Measurements from ENCODE around the gene PRELID3B.

Gene PRELID3B

DNA sequence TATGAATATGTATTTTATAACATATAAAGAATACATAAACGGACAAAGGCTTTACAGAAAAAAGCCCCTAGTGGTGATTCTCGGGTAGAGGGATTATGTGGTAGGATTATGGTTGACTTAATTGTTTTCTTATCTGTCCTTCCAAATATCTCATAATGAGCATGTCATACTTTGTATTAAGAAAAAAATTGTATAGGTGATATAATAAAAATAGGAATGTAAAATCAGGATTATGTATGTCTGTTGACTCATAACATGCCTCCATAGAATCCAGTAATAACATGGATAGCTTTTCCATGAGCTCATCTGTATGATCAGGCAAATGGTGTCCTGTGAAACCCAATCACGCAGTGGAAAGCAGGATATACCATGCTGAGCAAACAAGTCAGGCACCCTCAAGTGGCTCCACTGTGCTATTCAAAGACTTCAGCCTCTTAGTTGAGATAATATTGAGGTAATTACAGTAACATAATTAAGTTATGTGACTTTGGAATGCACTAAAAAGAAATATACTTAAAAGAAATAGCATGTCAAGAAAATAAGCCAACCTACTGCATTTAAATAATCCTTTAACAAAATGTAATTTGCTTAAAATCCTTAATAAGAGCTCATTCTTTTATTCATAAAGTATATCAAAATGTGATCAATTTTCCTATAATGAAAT is 39.6 kb upstream of the PRELID3B start:
- TF ChIP-seq EGR1 (IDR thresholded peaks at IDR 0.05) (no peak), ZBTB7A (IDR thresholded peaks at IDR 0.05; ENCODE audit: low read depth) (no peak), EP300 (IDR thresholded peaks at IDR 0.05; ENCODE audit: borderline replicate concordance) (no peak), NFIC (IDR thresholded peaks at IDR 0.05) (no peak)
- TF ChIP-seq, protein P1, sequence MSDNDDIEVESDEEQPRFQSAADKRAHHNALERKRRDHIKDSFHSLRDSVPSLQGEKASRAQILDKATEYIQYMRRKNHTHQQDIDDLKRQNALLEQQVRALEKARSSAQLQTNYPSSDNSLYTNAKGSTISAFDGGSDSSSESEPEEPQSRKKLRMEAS (IDR thresholded peaks at IDR 0.05) = no peak

DNA sequence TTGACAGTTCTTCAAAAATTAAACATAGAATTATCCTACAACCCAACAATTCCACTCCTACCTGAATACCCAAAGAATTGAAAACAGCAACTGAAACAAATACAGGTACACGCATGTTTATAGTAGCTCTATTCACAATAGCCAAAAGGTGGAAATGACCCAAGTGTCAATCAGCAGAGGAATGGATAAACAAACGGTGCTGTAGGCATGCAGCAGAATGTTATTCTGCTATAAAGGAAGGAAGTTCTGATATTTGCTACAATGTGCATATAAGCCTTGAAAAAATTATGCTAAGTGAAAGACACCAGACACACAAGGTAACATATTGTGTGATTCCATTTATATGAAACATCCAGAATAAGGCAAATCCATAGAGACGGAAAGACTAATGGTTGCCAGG is 38.5 kb upstream of the PRELID3B start:
- TF ChIP-seq TCF12 (IDR thresholded peaks at IDR 0.05; ENCODE audit: low read depth) (no peak), YY1 (IDR thresholded peaks at IDR 0.05; ENCODE audit: low read depth) (no peak), FOXM1 (IDR thresholded peaks at IDR 0.05; ENCODE audit: borderline replicate concordance, low read depth) (no peak)

DNA sequence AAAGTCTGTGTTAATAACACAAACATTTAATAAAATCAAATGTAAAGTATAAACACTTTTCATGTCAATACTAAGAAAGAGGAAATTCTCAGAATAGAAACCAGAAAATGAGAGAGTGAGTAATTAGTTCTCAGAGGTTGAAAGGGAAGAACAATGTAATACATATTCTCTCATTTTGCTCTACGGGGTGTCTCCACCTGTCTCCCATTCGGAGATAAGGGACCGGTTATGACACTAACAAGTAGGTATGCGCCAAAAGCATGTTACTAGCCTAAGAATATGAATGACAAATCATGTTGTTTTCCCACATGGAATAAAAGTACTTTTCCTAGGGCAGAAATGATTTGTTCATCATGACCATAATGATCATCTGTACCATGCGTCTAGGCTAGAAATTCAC is 35.6 kb upstream of the PRELID3B start:
- TF ChIP-seq FOXM1 (IDR thresholded peaks at IDR 0.05; ENCODE audit: borderline replicate concordance, low read depth) = no peak
- TF ChIP-seq, protein P2, sequence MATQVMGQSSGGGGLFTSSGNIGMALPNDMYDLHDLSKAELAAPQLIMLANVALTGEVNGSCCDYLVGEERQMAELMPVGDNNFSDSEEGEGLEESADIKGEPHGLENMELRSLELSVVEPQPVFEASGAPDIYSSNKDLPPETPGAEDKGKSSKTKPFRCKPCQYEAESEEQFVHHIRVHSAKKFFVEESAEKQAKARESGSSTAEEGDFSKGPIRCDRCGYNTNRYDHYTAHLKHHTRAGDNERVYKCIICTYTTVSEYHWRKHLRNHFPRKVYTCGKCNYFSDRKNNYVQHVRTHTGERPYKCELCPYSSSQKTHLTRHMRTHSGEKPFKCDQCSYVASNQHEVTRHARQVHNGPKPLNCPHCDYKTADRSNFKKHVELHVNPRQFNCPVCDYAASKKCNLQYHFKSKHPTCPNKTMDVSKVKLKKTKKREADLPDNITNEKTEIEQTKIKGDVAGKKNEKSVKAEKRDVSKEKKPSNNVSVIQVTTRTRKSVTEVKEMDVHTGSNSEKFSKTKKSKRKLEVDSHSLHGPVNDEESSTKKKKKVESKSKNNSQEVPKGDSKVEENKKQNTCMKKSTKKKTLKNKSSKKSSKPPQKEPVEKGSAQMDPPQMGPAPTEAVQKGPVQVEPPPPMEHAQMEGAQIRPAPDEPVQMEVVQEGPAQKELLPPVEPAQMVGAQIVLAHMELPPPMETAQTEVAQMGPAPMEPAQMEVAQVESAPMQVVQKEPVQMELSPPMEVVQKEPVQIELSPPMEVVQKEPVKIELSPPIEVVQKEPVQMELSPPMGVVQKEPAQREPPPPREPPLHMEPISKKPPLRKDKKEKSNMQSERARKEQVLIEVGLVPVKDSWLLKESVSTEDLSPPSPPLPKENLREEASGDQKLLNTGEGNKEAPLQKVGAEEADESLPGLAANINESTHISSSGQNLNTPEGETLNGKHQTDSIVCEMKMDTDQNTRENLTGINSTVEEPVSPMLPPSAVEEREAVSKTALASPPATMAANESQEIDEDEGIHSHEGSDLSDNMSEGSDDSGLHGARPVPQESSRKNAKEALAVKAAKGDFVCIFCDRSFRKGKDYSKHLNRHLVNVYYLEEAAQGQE (IDR thresholded peaks at IDR 0.05; ENCODE audit: low read depth) = no peak
- no peak for TF ChIP-seq EP300 (IDR thresholded peaks at IDR 0.05; ENCODE audit: borderline replicate concordance)

DNA sequence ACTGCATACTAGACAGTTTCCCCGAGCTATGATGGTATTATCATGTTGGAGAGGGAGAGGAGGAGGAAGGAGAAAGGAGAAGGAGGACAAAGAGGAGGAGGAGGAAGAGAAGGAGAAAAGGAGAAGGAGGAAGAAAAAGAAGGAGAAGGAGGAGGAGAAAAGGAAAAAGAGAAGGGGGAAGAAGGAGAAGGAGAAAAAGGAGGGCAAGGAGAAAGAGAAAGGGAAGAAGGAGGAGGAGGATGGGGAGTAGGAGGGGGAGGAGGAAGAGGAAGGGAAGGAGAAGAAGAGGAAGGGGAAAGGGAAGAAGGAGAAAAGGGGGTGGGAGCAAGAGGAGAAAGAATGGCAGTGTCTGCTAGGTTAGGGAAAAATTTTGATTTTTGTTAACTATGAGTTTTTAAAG is 35.1 kb upstream of the PRELID3B start:
- TF ChIP-seq FOXM1 (IDR thresholded peaks at IDR 0.05; ENCODE audit: borderline replicate concordance, low read depth) = no peak
- TF ChIP-seq, protein P3, sequence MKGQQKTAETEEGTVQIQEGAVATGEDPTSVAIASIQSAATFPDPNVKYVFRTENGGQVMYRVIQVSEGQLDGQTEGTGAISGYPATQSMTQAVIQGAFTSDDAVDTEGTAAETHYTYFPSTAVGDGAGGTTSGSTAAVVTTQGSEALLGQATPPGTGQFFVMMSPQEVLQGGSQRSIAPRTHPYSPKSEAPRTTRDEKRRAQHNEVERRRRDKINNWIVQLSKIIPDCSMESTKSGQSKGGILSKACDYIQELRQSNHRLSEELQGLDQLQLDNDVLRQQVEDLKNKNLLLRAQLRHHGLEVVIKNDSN (IDR thresholded peaks at IDR 0.05) = no peak
- TF ChIP-seq TAF1 (IDR thresholded peaks at IDR 0.05; ENCODE audit: low read depth) = no peak
- TF ChIP-seq EP300 (IDR thresholded peaks at IDR 0.05; ENCODE audit: borderline replicate concordance) = no peak
- no peak for TF ChIP-seq YY1 (IDR thresholded peaks at IDR 0.05; ENCODE audit: low read depth)
- TF ChIP-seq TEAD4 (IDR thresholded peaks at IDR 0.05) = no peak
- TF ChIP-seq CEBPB (IDR thresholded peaks at IDR 0.05) = no peak
- TF ChIP-seq NFIC (IDR thresholded peaks at IDR 0.05) = no peak

DNA sequence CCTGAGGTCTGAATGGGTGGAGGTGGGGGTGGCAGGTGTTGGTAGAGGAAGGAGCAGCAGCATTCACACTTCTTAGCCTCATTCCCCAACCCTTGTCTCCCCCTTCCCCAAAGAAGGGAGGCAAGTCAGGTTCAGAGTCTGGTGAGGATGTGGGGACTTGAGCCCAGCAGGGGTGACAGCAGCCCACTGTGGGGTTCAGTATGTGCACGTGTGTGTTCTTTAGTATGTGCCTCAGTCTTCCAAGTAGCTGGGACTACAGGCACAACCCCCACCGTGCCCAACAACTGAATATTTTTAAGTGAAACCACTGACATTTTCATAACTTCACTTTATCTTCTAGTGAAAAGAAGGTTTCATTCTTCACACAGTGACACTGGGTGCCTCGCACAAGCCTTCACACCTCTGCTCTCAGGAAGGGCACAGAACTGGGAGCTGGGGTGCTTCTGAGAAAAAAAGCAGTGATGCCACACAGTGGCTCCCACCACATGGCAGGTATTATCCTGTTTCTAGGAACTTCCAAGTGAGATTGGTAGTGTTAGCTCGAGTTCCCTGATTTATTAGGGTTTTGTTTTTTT is 33.4 kb upstream of the PRELID3B start:
- TF ChIP-seq EGR1 (IDR thresholded peaks at IDR 0.05) (no peak), YY1 (IDR thresholded peaks at IDR 0.05; ENCODE audit: low read depth) (no peak), CREB1 (IDR thresholded peaks at IDR 0.05; ENCODE audit: low read depth) (no peak), NFIC (IDR thresholded peaks at IDR 0.05) (no peak), TAF1 (IDR thresholded peaks at IDR 0.05; ENCODE audit: low read depth) (no peak), TCF12 (IDR thresholded peaks at IDR 0.05; ENCODE audit: low read depth) (no peak), EP300 (IDR thresholded peaks at IDR 0.05; ENCODE audit: borderline replicate concordance) (no peak), RAD21 (IDR thresholded peaks at IDR 0.05; ENCODE audit: low read depth) (no peak), FOXM1 (IDR thresholded peaks at IDR 0.05; ENCODE audit: borderline replicate concordance, low read depth) (no peak), CEBPB (IDR thresholded peaks at IDR 0.05) (no peak), TEAD4 (IDR thresholded peaks at IDR 0.05) (no peak)
- TF ChIP-seq, protein P1 (IDR thresholded peaks at IDR 0.05) = no peak
- TF ChIP-seq, protein P3 (IDR thresholded peaks at IDR 0.05) = no peak
- TF ChIP-seq, protein P2 (IDR thresholded peaks at IDR 0.05; ENCODE audit: low read depth) = no peak

DNA sequence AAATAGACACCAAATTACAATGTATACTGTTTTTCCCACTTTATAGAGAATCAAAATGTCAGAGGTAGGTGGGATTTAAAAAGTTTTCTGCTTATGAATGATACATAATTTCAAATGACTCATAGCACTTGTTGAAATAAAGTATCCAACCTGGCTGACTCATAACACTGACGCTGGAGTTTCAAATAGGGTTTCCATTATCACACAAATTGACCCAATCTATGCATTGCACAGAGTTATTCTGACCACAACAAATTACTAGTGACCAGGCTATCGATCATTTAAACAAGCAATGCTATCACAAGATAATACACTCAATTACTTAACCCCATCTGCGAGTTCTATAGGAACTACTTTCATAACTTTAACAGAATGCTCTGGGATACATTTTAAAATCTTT is 31.9 kb upstream of the PRELID3B start:
- no peak for TF ChIP-seq NFIC (IDR thresholded peaks at IDR 0.05)
- no peak for TF ChIP-seq EP300 (IDR thresholded peaks at IDR 0.05; ENCODE audit: borderline replicate concordance)
- no peak for TF ChIP-seq FOXM1 (IDR thresholded peaks at IDR 0.05; ENCODE audit: borderline replicate concordance, low read depth)
- TF ChIP-seq YY1 (IDR thresholded peaks at IDR 0.05; ENCODE audit: low read depth) = no peak
- no peak for TF ChIP-seq CEBPB (IDR thresholded peaks at IDR 0.05)
- TF ChIP-seq TAF1 (IDR thresholded peaks at IDR 0.05; ENCODE audit: low read depth) = no peak
- TF ChIP-seq ZBTB7A (IDR thresholded peaks at IDR 0.05; ENCODE audit: low read depth) = no peak
- no peak for TF ChIP-seq TCF12 (IDR thresholded peaks at IDR 0.05; ENCODE audit: low read depth)
- TF ChIP-seq EGR1 (IDR thresholded peaks at IDR 0.05) = no peak
- TF ChIP-seq, protein P3 (IDR thresholded peaks at IDR 0.05) = no peak
- TF ChIP-seq CREB1 (IDR thresholded peaks at IDR 0.05; ENCODE audit: low read depth) = no peak
- TF ChIP-seq TEAD4 (IDR thresholded peaks at IDR 0.05) = no peak
- TF ChIP-seq, protein P1 (IDR thresholded peaks at IDR 0.05) = no peak
- TF ChIP-seq, protein P2 (IDR thresholded peaks at IDR 0.05; ENCODE audit: low read depth) = no peak
- TF ChIP-seq RAD21 (IDR thresholded peaks at IDR 0.05; ENCODE audit: low read depth) = no peak

Measured in Ishikawa (cell line).